ENCODE results near the gene PAIP1. TPM values are rescaled to one million over a fixed set of nuclear protein-coding genes. Genes with fewer than 3 reads are reported as not detected.

Gene PAIP1
- total RNA-seq, 2 experiments from 2014 or later, result 44.2 to 69.2 TPM

GRCh38 chr5:43536972-43537371, 19.9 kb downstream of the PAIP1 start:
- no peak overlapping the region for H3K4me2 ChIP-seq (ENCODE audit: low read length)

GRCh38 chr5:43533646-43534045, 23.2 kb downstream of the PAIP1 start:
- Histone ChIP-seq H3K27ac (ENCODE audit: low read depth, low read length, poor library complexity, severe bottlenecking) (no peak overlapping the region), H3K36me3 (ENCODE audit: insufficient read depth, low read length) (peaks cover 96% of the 10 kb centered on the region), H4K20me1 (ENCODE audit: insufficient read depth, low read length) (peaks cover 3% of the 10 kb centered on the region; the same call in 1 of the 2 replicates), H3K4me1 (ENCODE audit: insufficient read depth, low read length, poor library complexity, severe bottlenecking) (peaks cover 6% of the 10 kb centered on the region), H3K9me3 (ENCODE audit: low read length) (no peaks in the 10 kb centered on the region), H3K9me2 (ENCODE audit: insufficient read depth, low read length) (no peaks in the 10 kb centered on the region), H2AFZ (ENCODE audit: low read length) (no peak overlapping the region), H3K4me3 (ENCODE audit: low read depth, low read length, poor library complexity, severe bottlenecking) (no peak overlapping the region), H3K4me2 (ENCODE audit: low read length) (no peak overlapping the region), H3K79me2 (ENCODE audit: insufficient read depth, low read depth, low read length) (no peaks in the 10 kb centered on the region; the same call in 1 of the 2 replicates)
- POLR2A ChIA-PET, result interaction anchor here (1.1 kb wide), 1 partner anchor 8 kb away, joined by 3 read pairs; no protein-coding TSS in a partner anchor
- no peak for DNase-seq (ENCODE audit: low spot score)
- BruUV-seq (replicated peaks), result no TSS peak
- intact Hi-C loops (cut with micrococcal nuclease; ENCODE audit: unreplicated experiment), result no loop called here
- TF ChIP-seq CTCF (conservative IDR thresholded peaks at IDR 0.05; ENCODE audit: low read length) (no peak), EZH2phosphoT487 (IDR thresholded peaks at IDR 0.05; ENCODE audit: borderline replicate concordance, low read depth, low read length) (no peak)
- CTCF ChIA-PET (ENCODE audit: unreplicated experiment), result interaction anchor here (0.6 kb wide), 1 partner anchor 8 kb away, joined by 3 read pairs; no protein-coding TSS in a partner anchor

More at GRCh38 chr5:43536972-43537371, 19.9 kb downstream of the PAIP1 start:
- H3K79me2 ChIP-seq (ENCODE audit: insufficient read depth, low read depth, low read length), result no peaks in the 10 kb centered on the region; the same call in 1 of the 2 replicates
- peaks cover 97% of the 10 kb centered on the region for H3K36me3 ChIP-seq (ENCODE audit: insufficient read depth, low read length)
- intact Hi-C loops (cut with micrococcal nuclease; ENCODE audit: unreplicated experiment), result no loop called here
- no peak overlapping the region for H2AFZ ChIP-seq (ENCODE audit: low read length)
- H3K4me1 ChIP-seq (ENCODE audit: insufficient read depth, low read length, poor library complexity, severe bottlenecking), result no peaks in the 10 kb centered on the region
- no peak overlapping the region for H3K27ac ChIP-seq (ENCODE audit: low read depth, low read length, poor library complexity, severe bottlenecking)
- no peak for DNase-seq (ENCODE audit: low spot score)
- TF ChIP-seq CTCF (conservative IDR thresholded peaks at IDR 0.05; ENCODE audit: low read length), result no peak
- TF ChIP-seq EZH2phosphoT487 (IDR thresholded peaks at IDR 0.05; ENCODE audit: borderline replicate concordance, low read depth, low read length), result no peak
- BruUV-seq (replicated peaks), result no TSS peak
- H3K9me3 ChIP-seq (ENCODE audit: low read length), result no peaks in the 10 kb centered on the region
- CTCF ChIA-PET (ENCODE audit: unreplicated experiment), result no interaction called here
- POLR2A ChIA-PET, result no interaction called here
- no peaks in the 10 kb centered on the region for H3K9me2 ChIP-seq (ENCODE audit: insufficient read depth, low read length)
- peaks cover 3% of the 10 kb centered on the region; the same call in 1 of the 2 replicates for H4K20me1 ChIP-seq (ENCODE audit: insufficient read depth, low read length)
- no peak overlapping the region for H3K4me3 ChIP-seq (ENCODE audit: low read depth, low read length, poor library complexity, severe bottlenecking)

- no peaks in the 10 kb centered on the region for H3K9me3 ChIP-seq (ENCODE audit: low read length)
- H3K4me3 ChIP-seq (ENCODE audit: low read depth, low read length, poor library complexity, severe bottlenecking), result no peak overlapping the region
- TF ChIP-seq EZH2phosphoT487 (IDR thresholded peaks at IDR 0.05; ENCODE audit: borderline replicate concordance, low read depth, low read length) (no peak), CTCF (conservative IDR thresholded peaks at IDR 0.05; ENCODE audit: low read length) (no peak)
- H3K9me2 ChIP-seq (ENCODE audit: insufficient read depth, low read length), result no peaks in the 10 kb centered on the region
- BruUV-seq (replicated peaks), result no TSS peak
- no peaks in the 10 kb centered on the region for H3K79me2 ChIP-seq (ENCODE audit: insufficient read depth, low read depth, low read length)
- no peak overlapping the region for H3K27ac ChIP-seq (ENCODE audit: low read depth, low read length, poor library complexity, severe bottlenecking)
- H4K20me1 ChIP-seq (ENCODE audit: insufficient read depth, low read length), result peaks cover 3% of the 10 kb centered on the region; the same call in 1 of the 2 replicates
- H3K4me1 ChIP-seq (ENCODE audit: insufficient read depth, low read length, poor library complexity, severe bottlenecking), result peaks cover 6% of the 10 kb centered on the region
- DNase-seq (ENCODE audit: low spot score), result peak; percentile 19
- H3K4me2 ChIP-seq (ENCODE audit: low read length), result no peak overlapping the region
- POLR2A ChIA-PET, result no interaction called here
- CTCF ChIA-PET (ENCODE audit: unreplicated experiment), result no interaction called here
- H2AFZ ChIP-seq (ENCODE audit: low read length), result no peak overlapping the region
- intact Hi-C loops (cut with micrococcal nuclease; ENCODE audit: unreplicated experiment), result no loop called here
- H3K36me3 ChIP-seq (ENCODE audit: insufficient read depth, low read length), result peaks cover 87% of the 10 kb centered on the region
Measured at GRCh38 chr5:43530648-43531047, 26.2 kb downstream of the PAIP1 start.

Measured in OCI-LY7 (cell line).